Astrocyte of the spinal cord (primary cell): ENCODE results near the gene C1orf52.

Experiments
- DNase-seq: peaks from one replicate; pipeline ENCODE4 v3.0.0; 2011; ENCODE audit warnings: low read depth, low spot score
- H3K4me3 ChIP-seq: 2 replicates; pipeline ENCODE4 v1.5.1; 2011; ENCODE audit warnings: low read depth, mild to moderate bottlenecking, low read length, moderate library complexity
- CTCF ChIP-seq: IDR thresholded peaks from 2 replicates; pipeline ENCODE4 v1.5.1; 2012; ENCODE audit warnings: low read depth, mild to moderate bottlenecking, low read length, inconsistent platforms
- in situ Hi-C: cut with HindIII; loops from 2 replicates; pipeline ENCODE4 v1.10.0; 2017; ENCODE audit warnings: low sequenced_read_pairs

Gene C1orf52

GRCh38 chr1:85290826-85291225 is 31.4 kb upstream of the C1orf52 start:
- TF ChIP-seq CTCF: no peak
- DNase-seq: no peak
- in situ Hi-C loops: no loop called here

GRCh38 chr1:85289848-85290335 is 30.4 kb upstream of the C1orf52 start:
- H3K4me3 ChIP-seq: no peak overlapping the region
- TF ChIP-seq CTCF: no peak
- in situ Hi-C loops: no loop called here
- no peak for DNase-seq

More at GRCh38 chr1:85290826-85291225, 31.4 kb upstream of the C1orf52 start:
- H3K4me3 ChIP-seq: no peak overlapping the region

DNA sequence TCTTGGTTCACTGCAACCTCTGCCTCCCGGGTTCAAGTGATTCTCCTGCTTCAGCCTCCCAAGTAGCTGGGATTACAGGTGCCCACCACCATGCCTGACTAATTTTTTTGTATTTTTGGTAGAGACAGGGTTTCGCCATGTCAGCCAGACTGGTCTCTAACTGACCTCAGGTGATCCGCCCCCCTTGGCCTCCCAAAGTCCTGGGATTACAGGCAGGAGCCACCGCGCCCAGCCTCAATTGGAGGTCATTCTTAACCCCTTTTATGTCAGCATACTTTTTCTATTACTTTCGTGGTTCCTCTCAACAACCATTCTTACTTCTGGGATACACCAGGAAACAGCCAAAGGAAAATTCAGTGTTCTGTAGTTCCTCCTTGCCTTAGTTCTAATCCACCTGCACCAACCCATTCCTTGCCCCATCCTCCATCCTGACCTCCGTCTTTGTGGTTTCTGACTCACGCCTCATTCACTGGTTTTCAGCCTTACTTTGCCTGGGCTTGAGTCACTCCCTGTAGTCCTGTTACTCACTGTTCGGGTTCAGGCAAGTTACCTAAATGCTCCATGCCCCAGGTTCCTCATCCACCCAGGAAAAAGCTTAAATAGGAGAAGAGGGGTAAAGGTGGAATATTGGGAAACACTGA is 29.9 kb upstream of the C1orf52 start:
- no peak for TF ChIP-seq CTCF
- peak; percentile 92 for DNase-seq
- no peak overlapping the region for H3K4me3 ChIP-seq
- in situ Hi-C loops: no loop called here

DNA sequence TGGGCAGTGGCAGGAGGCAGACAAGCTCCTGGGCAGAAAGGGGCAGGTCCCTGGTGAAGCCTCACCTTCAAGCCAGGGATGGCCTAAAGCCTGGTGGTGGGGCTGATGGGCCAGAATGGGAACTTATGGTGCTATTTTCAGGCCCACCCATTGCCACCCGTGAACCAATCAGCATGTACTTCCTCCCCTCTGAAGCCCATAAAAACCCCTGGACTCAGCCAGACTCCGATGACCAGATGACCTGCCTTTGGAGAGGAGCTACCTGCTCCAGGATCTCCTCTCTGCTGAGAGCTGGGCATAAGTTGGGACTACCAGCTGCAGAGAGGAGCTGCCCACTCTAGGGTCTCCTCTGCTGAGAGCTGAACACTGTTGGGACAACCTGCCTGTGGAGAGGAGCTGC is 24.7 kb upstream of the C1orf52 start:
- in situ Hi-C loops: no loop called here
- DNase-seq: no peak
- TF ChIP-seq CTCF: no peak
- H3K4me3 ChIP-seq: no peak overlapping the region

- TF ChIP-seq CTCF: no peak
- no peak for DNase-seq
- no peak overlapping the region for H3K4me3 ChIP-seq
- in situ Hi-C loops: no loop called here
Observed at GRCh38 chr1:85283475-85284199, 24.2 kb upstream of the C1orf52 start.

DNA sequence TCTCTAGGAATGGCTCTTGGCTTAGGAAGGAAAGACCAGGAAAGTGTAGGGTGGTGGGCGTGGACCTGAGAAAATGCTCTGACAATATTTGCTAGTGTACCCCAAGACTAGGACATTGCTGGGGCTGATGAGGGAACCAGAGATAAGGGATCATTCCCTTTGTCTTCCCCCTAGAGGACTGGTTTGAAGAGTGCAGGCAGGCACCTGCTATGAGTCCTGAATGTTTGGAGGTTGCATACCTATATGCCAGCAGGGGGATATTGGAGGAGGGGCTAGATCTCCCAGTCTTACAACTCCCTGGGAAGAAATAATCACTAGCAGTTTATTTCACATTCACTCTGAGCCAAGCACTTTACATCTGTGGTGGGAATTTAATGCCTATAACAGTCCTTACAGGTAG is 23.0 kb upstream of the C1orf52 start:
- no peak overlapping the region for H3K4me3 ChIP-seq
- in situ Hi-C loops: no loop called here
- no peak for TF ChIP-seq CTCF
- DNase-seq: no peak
